MM.1S (cell line): ENCODE results near the gene APPBP2.

Source experiments
- DNase-seq: peaks from one replicate; pipeline ENCODE4 v3.0.0-alpha.2; 2015
- H2AFZ ChIP-seq: fragments of 300-600 bp; sonication (generic); 2 replicates; pipeline ENCODE4 v1.6.0; 2016; ENCODE audit warnings: antibody characterized with exemption, low read length
- H3F3A ChIP-seq: fragments of 300-600 bp; sonication (generic); 2 replicates; pipeline ENCODE4 v1.6.1; 2016; ENCODE audit warnings: mild to moderate bottlenecking, antibody characterized with exemption, low read length, moderate library complexity, mixed read lengths; ENCODE audit not compliant: insufficient read depth
- H3K27ac ChIP-seq: fragments of 300-600 bp; sonication (generic); 2 replicates; pipeline ENCODE4 v1.5.1; 2016; ENCODE audit warnings: mild to moderate bottlenecking, low read length
- H3K27me3 ChIP-seq: fragments of 300-600 bp; sonication (generic); replicated peaks from 2 replicates; pipeline ENCODE4 v1.6.0; 2016; ENCODE audit warnings: low read length; ENCODE audit not compliant: insufficient read depth
- H3K36me3 ChIP-seq: fragments of 300-600 bp; sonication (generic); replicated peaks from 2 replicates; pipeline ENCODE4 v1.6.1; 2016; ENCODE audit warnings: mild to moderate bottlenecking, low read length, mixed read lengths; ENCODE audit not compliant: insufficient read depth
- H3K4me1 ChIP-seq: fragments of 300-600 bp; sonication (generic); 2 replicates; pipeline ENCODE4 v1.6.1; 2016; ENCODE audit warnings: low read length, mixed read lengths
- H3K4me2 ChIP-seq: fragments of 300-600 bp; sonication (generic); 2 replicates; pipeline ENCODE4 v1.6.0; 2016; ENCODE audit warnings: low read depth, low read length
- H3K4me3 ChIP-seq: fragments of 300-600 bp; sonication (generic); 2 replicates; pipeline ENCODE4 v1.5.1; 2016; ENCODE audit warnings: low read length, mixed read lengths
- H3K79me2 ChIP-seq: fragments of 300-600 bp; sonication (generic); 2 replicates; pipeline ENCODE4 v1.6.1; 2016; ENCODE audit warnings: mixed run types, low read length, mixed read lengths
- H3K9ac ChIP-seq: fragments of 300-600 bp; sonication (generic); 2 replicates; pipeline ENCODE4 v1.6.1; 2016; ENCODE audit warnings: low read length, mixed read lengths
- H3K9me2 ChIP-seq: fragments of 300-600 bp; sonication (generic); replicated peaks from 2 replicates; pipeline ENCODE4 v1.6.1; 2016; ENCODE audit warnings: mild to moderate bottlenecking, low read length, mixed read lengths; ENCODE audit not compliant: insufficient read depth
- H3K9me3 ChIP-seq: fragments of 300-600 bp; sonication (generic); replicated peaks from 2 replicates; pipeline ENCODE4 v1.6.1; 2016; ENCODE audit warnings: mild to moderate bottlenecking, low read length, mixed read lengths; ENCODE audit not compliant: insufficient read depth
- H4K20me1 ChIP-seq: fragments of 300-600 bp; sonication (generic); 2 replicates; pipeline ENCODE4 v1.6.1; 2016; ENCODE audit warnings: mild to moderate bottlenecking, low read length, moderate library complexity, mixed read lengths; ENCODE audit not compliant: insufficient read depth
- CTCF ChIP-seq: fragments of 300-600 bp; sonication (generic); IDR thresholded peaks from 2 replicates; pipeline ENCODE4 v1.5.1; 2016; ENCODE audit warnings: antibody characterized with exemption, low read length, mixed read lengths
- EZH2 ChIP-seq: fragments of 300-600 bp; sonication (generic); optimal IDR thresholded peaks from 2 replicates; pipeline ENCODE3; 2017; ENCODE audit warnings: low read depth, mild to moderate bottlenecking, antibody characterized with exemption, low read length, mixed read lengths
- EZH2phosphoT487 ChIP-seq: fragments of 300-600 bp; sonication (generic); IDR thresholded peaks from 2 replicates; pipeline ENCODE4 v1.6.1; 2018; ENCODE audit warnings: antibody characterized with exemption, low read length

APPBP2 gene

GRCh38 chr17:60463157-60463835, 62.7 kb downstream of the APPBP2 start:
- H3K9me3 ChIP-seq, result no peaks in the 10 kb centered on the region
- no peaks in the 10 kb centered on the region; the same call in 1 of the 2 replicates for H3K36me3 ChIP-seq
- no peak overlapping the region for H3K4me3 ChIP-seq
- no peaks in the 10 kb centered on the region for H3K27me3 ChIP-seq
- H3K9ac ChIP-seq, result no peak overlapping the region
- H3K27ac ChIP-seq, result no peak overlapping the region
- TF ChIP-seq CTCF, result no peak
- no peak for TF ChIP-seq EZH2
- no peak for TF ChIP-seq EZH2phosphoT487
- no peak for DNase-seq
- no peak overlapping the region for H3K4me2 ChIP-seq
- peaks cover 12% of the 10 kb centered on the region for H3K79me2 ChIP-seq
- H4K20me1 ChIP-seq, result no peaks in the 10 kb centered on the region
- H3K4me1 ChIP-seq, result no peaks in the 10 kb centered on the region
- H2AFZ ChIP-seq, result no peak overlapping the region
- no peaks in the 10 kb centered on the region for H3F3A ChIP-seq
- H3K9me2 ChIP-seq, result no peaks in the 10 kb centered on the region

- TF ChIP-seq EZH2phosphoT487 (no peak), CTCF (no peak), EZH2 (no peak)
- Histone ChIP-seq H3K27ac (no peak overlapping the region), H4K20me1 (no peaks in the 10 kb centered on the region), H3K79me2 (no peaks in the 10 kb centered on the region), H3K27me3 (no peaks in the 10 kb centered on the region), H3K4me1 (no peaks in the 10 kb centered on the region), H3K9me2 (no peaks in the 10 kb centered on the region), H3K9me3 (no peaks in the 10 kb centered on the region), H3K9ac (no peak overlapping the region), H3K4me3 (no peak overlapping the region), H3K36me3 (no peaks in the 10 kb centered on the region; the same call in 1 of the 2 replicates), H3K4me2 (no peak overlapping the region), H3F3A (no peaks in the 10 kb centered on the region), H2AFZ (no peak overlapping the region)
- no peak for DNase-seq
Measured at GRCh38 chr17:60461584-60461983, 64.5 kb downstream of the APPBP2 start.

- Histone ChIP-seq H3K27ac (no peak overlapping the region), H2AFZ (no peak overlapping the region), H3K9ac (no peak overlapping the region), H3K4me2 (no peak overlapping the region), H3K9me3 (no peaks in the 10 kb centered on the region), H4K20me1 (no peaks in the 10 kb centered on the region), H3F3A (peaks cover 4% of the 10 kb centered on the region), H3K27me3 (no peaks in the 10 kb centered on the region), H3K9me2 (no peaks in the 10 kb centered on the region), H3K4me3 (no peak overlapping the region), H3K4me1 (peaks cover 3% of the 10 kb centered on the region; the same call in 1 of the 2 replicates), H3K36me3 (no peaks in the 10 kb centered on the region; the same call in 1 of the 2 replicates), H3K79me2 (no peaks in the 10 kb centered on the region)
- DNase-seq, result no peak
- TF ChIP-seq EZH2 (no peak), EZH2phosphoT487 (no peak), CTCF (no peak)
Measured at GRCh38 chr17:60457148-60457547, 68.9 kb downstream of the APPBP2 start.
